Choroid plexus epithelial cell (primary cell): Measurements from ENCODE around the gene MYBPC3.

Source experiments
- DNase-seq: peaks from one replicate; pipeline ENCODE4 v3.0.0-alpha.2; 2010; ENCODE audit warnings: low read depth
- H3K4me3 ChIP-seq: 2 replicates; pipeline ENCODE4 v1.5.1; 2011; ENCODE audit warnings: low read depth, mild to moderate bottlenecking, control low read depth, low read length, moderate library complexity
- CTCF ChIP-seq: conservative IDR thresholded peaks from 2 replicates; pipeline ENCODE4 v1.5.1; 2011; ENCODE audit warnings: low read depth, mild to moderate bottlenecking, control low read depth, inconsistent platforms, low read length, moderate library complexity

Gene MYBPC3

GRCh38 chr11:47284151-47284550, 68.4 kb downstream of the MYBPC3 start:
- no peak for DNase-seq
- H3K4me3 ChIP-seq: no peak overlapping the region
- TF ChIP-seq CTCF: no peak

DNA sequence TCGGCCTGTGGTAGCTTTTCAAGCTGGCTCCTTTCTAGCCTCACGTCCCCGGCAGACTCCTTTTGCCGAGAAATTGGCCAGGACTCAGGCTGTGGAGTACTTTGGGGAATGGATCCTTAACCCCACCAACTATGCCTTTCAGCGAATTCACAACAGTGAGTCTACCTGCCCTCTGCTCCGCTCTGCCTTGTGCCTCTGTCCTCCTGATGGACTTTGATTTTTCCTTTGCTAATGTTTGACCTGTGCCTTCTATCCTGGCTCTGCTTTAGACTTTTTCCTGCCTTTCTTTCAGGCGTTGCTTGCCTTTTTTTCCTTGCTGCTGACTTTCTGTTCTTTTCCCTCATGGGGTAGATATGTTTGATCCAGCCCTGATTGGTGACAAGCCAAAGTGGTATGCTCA, 70.0 kb downstream of the MYBPC3 start:
- no peak for DNase-seq
- no peak for TF ChIP-seq CTCF
- no peak overlapping the region for H3K4me3 ChIP-seq
